GM12865 (cell line): ENCODE data around the gene ZXDC.

ENCODE experiments used
- DNase-seq: peaks from one replicate; pipeline ENCODE4 v3.0.0; 2010; ENCODE audit warnings: low read depth
- H3K4me3 ChIP-seq: 2 replicates; pipeline ENCODE4 v1.5.1; 2011; ENCODE audit warnings: mild to moderate bottlenecking, low read depth, low read length, control low read depth
- CTCF ChIP-seq: IDR thresholded peaks from 2 replicates; pipeline ENCODE4 v1.5.1; 2011; ENCODE audit warnings: low read length, control low read depth, low read depth, inconsistent platforms; ENCODE audit not compliant: insufficient read depth; ENCODE audit errors: missing control alignments

The ZXDC gene

DNA sequence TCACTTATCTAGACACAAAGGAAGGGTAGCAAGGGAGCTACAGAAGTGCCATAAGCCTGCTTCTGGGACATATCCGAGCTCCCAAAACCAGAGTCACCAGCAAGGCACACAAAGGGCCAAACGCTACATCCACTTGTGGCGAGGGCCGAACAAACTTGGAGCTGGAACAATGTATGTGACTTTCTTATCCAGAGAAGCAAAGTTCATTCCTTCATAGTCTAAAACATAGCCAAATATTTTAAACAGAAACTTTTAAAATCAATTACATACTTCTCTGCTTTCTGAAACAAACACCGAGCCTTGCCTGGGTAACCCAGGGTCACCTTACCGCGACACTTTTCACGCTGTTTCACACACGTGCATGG is 15.9 kb downstream of the ZXDC start:
- no peak overlapping the region for H3K4me3 ChIP-seq
- DNase-seq, result no peak
- TF ChIP-seq CTCF, result no peak

GRCh38 chr3:126459111-126459762 is 16.5 kb downstream of the ZXDC start:
- no peak for DNase-seq
- H3K4me3 ChIP-seq, result no peak overlapping the region
- TF ChIP-seq CTCF, result no peak

DNA sequence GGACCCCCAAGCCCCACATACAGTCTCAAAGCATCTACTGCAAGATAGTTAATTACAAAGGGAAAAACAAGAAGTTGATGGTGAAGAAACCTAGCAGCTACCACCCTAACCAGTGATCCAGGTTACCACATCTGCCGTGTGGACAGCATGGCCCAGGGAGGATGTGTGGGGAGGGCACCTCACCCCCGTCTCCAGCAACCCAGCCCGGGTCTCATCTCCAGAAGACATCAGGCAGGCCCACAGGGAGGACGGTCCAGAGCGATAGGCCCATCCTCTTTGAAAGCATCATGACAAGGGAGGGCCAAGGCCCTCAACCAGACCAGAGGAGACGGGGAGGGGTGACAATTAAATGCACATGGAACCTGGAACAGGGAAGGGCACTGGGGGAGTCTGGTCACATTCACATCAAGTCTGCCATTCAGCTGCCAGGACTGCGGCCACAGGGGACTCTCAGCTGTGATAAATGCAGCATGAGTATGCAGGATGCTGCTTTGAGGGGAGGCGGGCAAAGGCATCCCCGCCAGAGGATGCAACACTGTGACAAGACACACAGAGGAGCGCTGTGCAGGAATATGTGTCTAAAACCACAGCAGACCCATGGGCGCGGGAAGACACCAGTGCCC is 18.8 kb downstream of the ZXDC start:
- DNase-seq, result no peak
- TF ChIP-seq CTCF, result no peak
- no peak overlapping the region for H3K4me3 ChIP-seq

GRCh38 chr3:126456211-126456610 is 19.5 kb downstream of the ZXDC start:
- no peak overlapping the region for H3K4me3 ChIP-seq
- DNase-seq, result no peak
- TF ChIP-seq CTCF, result no peak

DNA sequence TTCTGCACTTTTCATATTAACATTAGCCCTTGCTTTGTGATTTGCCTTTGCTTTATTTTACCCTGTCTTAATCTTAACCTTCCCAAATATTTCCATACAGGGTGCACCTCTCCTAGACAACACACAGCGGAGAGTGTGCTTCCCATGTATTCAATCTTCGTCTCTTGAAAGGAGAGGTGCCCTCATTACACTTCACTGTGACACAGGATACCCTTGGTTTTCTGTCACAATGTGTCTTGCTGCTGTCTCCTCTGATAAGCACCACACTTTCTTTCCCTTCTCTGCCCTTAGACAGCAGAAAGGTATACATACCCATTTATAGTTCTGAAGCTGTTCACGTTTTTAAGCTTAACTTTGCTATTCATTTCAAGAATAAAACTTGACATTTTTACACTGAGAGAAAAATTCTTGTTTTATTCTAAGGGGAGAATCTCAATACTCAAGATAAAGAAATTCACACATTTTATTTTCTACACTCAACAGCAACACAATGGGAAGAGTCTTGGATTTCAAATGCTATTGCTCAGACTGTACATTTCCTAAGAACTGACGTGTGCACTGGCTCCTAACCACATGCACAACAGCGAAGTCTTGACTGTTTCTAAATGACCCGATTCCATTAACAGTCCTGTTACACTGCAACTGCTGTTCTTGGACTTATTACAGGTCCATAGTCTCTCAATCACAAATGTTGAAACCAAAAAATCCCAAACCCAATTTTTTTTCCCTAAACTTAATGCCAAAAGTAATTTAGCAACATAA is 21.1 kb downstream of the ZXDC start:
- H3K4me3 ChIP-seq, result no peak overlapping the region
- DNase-seq, result no peak
- TF ChIP-seq CTCF, result no peak

DNA sequence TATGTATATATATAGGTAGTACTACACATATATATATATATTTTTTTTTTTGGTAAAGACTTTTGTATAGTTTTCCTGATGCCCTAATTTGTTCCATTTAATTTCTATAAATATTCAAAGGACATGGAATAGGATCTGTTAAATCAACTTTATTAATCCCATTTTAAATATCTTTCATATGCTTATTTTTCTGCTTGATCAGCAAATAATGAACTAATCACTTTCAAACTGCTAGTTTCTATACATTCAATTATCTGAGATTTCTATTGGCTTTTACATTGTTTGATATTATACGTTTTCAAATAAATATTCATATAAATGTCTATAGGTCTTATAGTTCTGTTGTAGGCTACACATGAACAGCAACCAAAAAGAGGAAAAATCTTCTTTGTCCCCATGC is 21.7 kb downstream of the ZXDC start:
- TF ChIP-seq CTCF, result no peak
- no peak overlapping the region for H3K4me3 ChIP-seq

More for the DNA sequence above, 21.7 kb downstream of the ZXDC start:
- no peak for DNase-seq
